Activated T-cell treated with anti-CD3 and anti-CD28 coated beads, Interleukin-2, amount 50 U/mL, for 24 hours (primary cell): ENCODE results near the gene ZNF652.

ENCODE experiments used
- DNase-seq: peaks from one replicate; pipeline ENCODE4 v3.0.0-alpha.2; 2020
- H3K27ac Mint-ChIP-seq: 2 replicates; pipeline ENCODE4 v1.8.0; 2020; ENCODE audit warnings: mild to moderate bottlenecking, mixed read lengths
- H3K27me3 Mint-ChIP-seq: 2 replicates; pipeline ENCODE4 v1.8.0; 2020; ENCODE audit warnings: mixed read lengths
- H3K36me3 Mint-ChIP-seq: 2 replicates; pipeline ENCODE4 v1.8.0; 2020; ENCODE audit warnings: low read depth, mixed read lengths
- H3K4me1 Mint-ChIP-seq: 2 replicates; pipeline ENCODE4 v1.8.0; 2020; ENCODE audit warnings: low read depth, mixed read lengths
- H3K4me3 Mint-ChIP-seq: 2 replicates; pipeline ENCODE4 v1.8.0; 2020; ENCODE audit warnings: mild to moderate bottlenecking, moderate library complexity, mixed read lengths
- H3K9me3 Mint-ChIP-seq: 2 replicates; pipeline ENCODE4 v1.8.0; 2020; ENCODE audit warnings: mixed read lengths

The ZNF652 gene

GRCh38 chr17:49327835-49328784, 33.9 kb downstream of the ZNF652 start:
- Mint-ChIP-seq H3K27ac (peak overlapping the region; percentile 34), H3K27me3 (no peaks in the 10 kb centered on the region), H3K36me3 (no peaks in the 10 kb centered on the region), H3K4me1 (peaks cover 51% of the 10 kb centered on the region), H3K4me3 (no peak overlapping the region), H3K9me3 (no peaks in the 10 kb centered on the region)
- no peak for DNase-seq

- Mint-ChIP-seq H3K4me3 (no peak overlapping the region), H3K27ac (no peak overlapping the region), H3K36me3 (no peaks in the 10 kb centered on the region), H3K27me3 (no peaks in the 10 kb centered on the region), H3K4me1 (peaks cover 53% of the 10 kb centered on the region), H3K9me3 (no peaks in the 10 kb centered on the region)
- DNase-seq, result no peak
Observed at GRCh38 chr17:49325980-49326379, 36.1 kb downstream of the ZNF652 start.

- Mint-ChIP-seq H3K27ac (no peak overlapping the region), H3K4me1 (peaks cover 41% of the 10 kb centered on the region), H3K4me3 (no peak overlapping the region), H3K36me3 (no peaks in the 10 kb centered on the region), H3K9me3 (no peaks in the 10 kb centered on the region), H3K27me3 (no peaks in the 10 kb centered on the region)
- no peak for DNase-seq
Observed at GRCh38 chr17:49318435-49318965, 43.5 kb downstream of the ZNF652 start.

GRCh38 chr17:49316889-49317675, 45.0 kb downstream of the ZNF652 start:
- no peak for DNase-seq
- Mint-ChIP-seq H3K4me3 (no peak overlapping the region), H3K27ac (no peak overlapping the region), H3K4me1 (peaks cover 34% of the 10 kb centered on the region), H3K9me3 (no peaks in the 10 kb centered on the region), H3K36me3 (peaks cover 6% of the 10 kb centered on the region), H3K27me3 (no peaks in the 10 kb centered on the region)

GRCh38 chr17:49316258-49316570, 45.8 kb downstream of the ZNF652 start:
- no peak overlapping the region for H3K27ac Mint-ChIP-seq
- no peak for DNase-seq
- H3K4me3 Mint-ChIP-seq, result no peak overlapping the region
- peaks cover 34% of the 10 kb centered on the region for H3K4me1 Mint-ChIP-seq
- H3K27me3 Mint-ChIP-seq, result no peaks in the 10 kb centered on the region
- peaks cover 11% of the 10 kb centered on the region for H3K36me3 Mint-ChIP-seq
- no peaks in the 10 kb centered on the region for H3K9me3 Mint-ChIP-seq

GRCh38 chr17:49315551-49316257, 46.3 kb downstream of the ZNF652 start:
- peaks cover 31% of the 10 kb centered on the region for H3K4me1 Mint-ChIP-seq
- peak; percentile 78 for DNase-seq
- peak overlapping the region; percentile 52 for H3K4me3 Mint-ChIP-seq
- no peaks in the 10 kb centered on the region for H3K9me3 Mint-ChIP-seq
- H3K27ac Mint-ChIP-seq, result peak overlapping the region; percentile 13
- peaks cover 13% of the 10 kb centered on the region for H3K36me3 Mint-ChIP-seq
- no peaks in the 10 kb centered on the region for H3K27me3 Mint-ChIP-seq

- Mint-ChIP-seq H3K4me1 (peaks cover 23% of the 10 kb centered on the region), H3K27me3 (no peaks in the 10 kb centered on the region), H3K9me3 (no peaks in the 10 kb centered on the region), H3K4me3 (no peak overlapping the region), H3K27ac (no peak overlapping the region), H3K36me3 (peaks cover 13% of the 10 kb centered on the region)
- DNase-seq, result no peak
Observed at GRCh38 chr17:49312722-49313121, 49.3 kb downstream of the ZNF652 start.

- Mint-ChIP-seq H3K9me3 (no peaks in the 10 kb centered on the region), H3K4me3 (no peak overlapping the region), H3K27me3 (no peaks in the 10 kb centered on the region), H3K27ac (no peak overlapping the region), H3K36me3 (peaks cover 21% of the 10 kb centered on the region), H3K4me1 (no peaks in the 10 kb centered on the region)
- no peak for DNase-seq
Observed at GRCh38 chr17:49299996-49300395, 62.1 kb downstream of the ZNF652 start.

- Mint-ChIP-seq H3K27me3 (no peaks in the 10 kb centered on the region), H3K4me1 (peaks cover 8% of the 10 kb centered on the region), H3K36me3 (peaks cover 19% of the 10 kb centered on the region), H3K4me3 (no peak overlapping the region), H3K9me3 (no peaks in the 10 kb centered on the region), H3K27ac (no peak overlapping the region)
- DNase-seq, result no peak
Observed at GRCh38 chr17:49298371-49298976, 63.6 kb downstream of the ZNF652 start.

DNA sequence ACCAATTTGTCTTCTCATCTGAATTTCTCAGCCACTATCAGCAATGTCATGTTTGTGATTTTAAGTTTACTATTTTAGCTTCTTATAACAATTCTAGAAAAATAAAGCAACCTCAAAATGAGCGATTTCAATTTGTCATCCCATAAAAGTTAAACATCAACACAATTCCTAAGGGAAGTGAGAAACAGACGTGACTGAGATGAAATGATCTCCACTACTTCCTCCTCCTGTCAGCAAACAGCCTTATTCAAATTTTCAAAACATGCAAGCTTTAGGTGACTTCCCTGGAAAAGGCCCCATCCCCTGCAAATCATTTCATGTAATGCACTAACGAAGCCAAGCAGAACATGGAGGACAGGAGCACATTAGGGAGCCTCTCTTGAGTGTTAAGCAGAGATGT, 64.9 kb downstream of the ZNF652 start:
- no peak overlapping the region for H3K4me3 Mint-ChIP-seq
- H3K9me3 Mint-ChIP-seq, result no peaks in the 10 kb centered on the region
- H3K4me1 Mint-ChIP-seq, result peaks cover 15% of the 10 kb centered on the region
- H3K27ac Mint-ChIP-seq, result no peak overlapping the region
- peaks cover 19% of the 10 kb centered on the region for H3K36me3 Mint-ChIP-seq
- DNase-seq, result no peak
- H3K27me3 Mint-ChIP-seq, result no peaks in the 10 kb centered on the region

DNA sequence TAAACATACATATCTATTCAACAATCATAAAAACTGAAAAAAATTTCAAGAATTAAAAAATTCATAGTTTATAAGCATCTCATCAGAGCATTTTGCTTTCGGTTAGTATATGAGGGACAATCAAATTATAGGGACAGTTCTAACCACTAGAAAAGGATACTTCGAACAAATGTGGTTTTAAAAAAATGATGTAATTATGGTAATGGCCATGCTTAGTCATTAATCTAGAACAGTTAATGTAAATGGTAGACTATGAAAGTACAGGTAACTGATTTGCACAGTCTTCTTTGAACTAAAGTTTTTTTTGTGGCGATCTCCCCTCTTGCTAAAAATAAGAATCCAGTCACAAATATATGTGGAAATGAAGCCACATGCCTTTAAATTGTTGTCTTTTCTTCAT, 67.9 kb downstream of the ZNF652 start:
- peaks cover 14% of the 10 kb centered on the region for H3K36me3 Mint-ChIP-seq
- H3K27me3 Mint-ChIP-seq, result no peaks in the 10 kb centered on the region
- H3K4me3 Mint-ChIP-seq, result no peak overlapping the region
- H3K4me1 Mint-ChIP-seq, result peaks cover 15% of the 10 kb centered on the region
- peak overlapping the region; percentile 61 for H3K27ac Mint-ChIP-seq
- no peak for DNase-seq
- no peaks in the 10 kb centered on the region for H3K9me3 Mint-ChIP-seq

- Mint-ChIP-seq H3K4me1 (peaks cover 15% of the 10 kb centered on the region), H3K27ac (no peak overlapping the region), H3K27me3 (no peaks in the 10 kb centered on the region), H3K9me3 (no peaks in the 10 kb centered on the region), H3K36me3 (peaks cover 3% of the 10 kb centered on the region), H3K4me3 (no peak overlapping the region)
- DNase-seq, result no peak
Observed at GRCh38 chr17:49292901-49293300, 69.1 kb downstream of the ZNF652 start.

DNA sequence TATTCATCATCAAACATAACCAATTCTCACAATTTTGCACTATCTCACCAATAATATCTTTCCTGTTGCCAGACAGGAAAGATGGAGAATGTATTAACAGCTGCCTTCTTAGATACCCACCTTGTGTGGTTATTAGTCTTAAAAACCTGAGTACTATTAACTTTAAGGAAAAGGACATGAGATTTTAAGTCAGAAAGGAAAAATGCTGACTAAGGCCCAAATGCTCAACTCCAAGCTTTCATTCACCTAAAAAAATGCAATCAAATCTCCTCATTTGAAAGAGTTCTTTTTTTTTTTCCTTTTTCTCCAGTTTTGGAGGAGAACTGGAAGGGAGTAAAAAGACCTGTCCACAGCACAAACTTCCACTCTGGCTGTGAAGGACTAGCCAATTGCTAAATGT, 70.1 kb downstream of the ZNF652 start:
- Mint-ChIP-seq H3K4me1 (peaks cover 15% of the 10 kb centered on the region), H3K27me3 (no peaks in the 10 kb centered on the region), H3K4me3 (no peak overlapping the region), H3K9me3 (no peaks in the 10 kb centered on the region), H3K36me3 (no peaks in the 10 kb centered on the region), H3K27ac (no peak overlapping the region)
- DNase-seq, result no peak

DNA sequence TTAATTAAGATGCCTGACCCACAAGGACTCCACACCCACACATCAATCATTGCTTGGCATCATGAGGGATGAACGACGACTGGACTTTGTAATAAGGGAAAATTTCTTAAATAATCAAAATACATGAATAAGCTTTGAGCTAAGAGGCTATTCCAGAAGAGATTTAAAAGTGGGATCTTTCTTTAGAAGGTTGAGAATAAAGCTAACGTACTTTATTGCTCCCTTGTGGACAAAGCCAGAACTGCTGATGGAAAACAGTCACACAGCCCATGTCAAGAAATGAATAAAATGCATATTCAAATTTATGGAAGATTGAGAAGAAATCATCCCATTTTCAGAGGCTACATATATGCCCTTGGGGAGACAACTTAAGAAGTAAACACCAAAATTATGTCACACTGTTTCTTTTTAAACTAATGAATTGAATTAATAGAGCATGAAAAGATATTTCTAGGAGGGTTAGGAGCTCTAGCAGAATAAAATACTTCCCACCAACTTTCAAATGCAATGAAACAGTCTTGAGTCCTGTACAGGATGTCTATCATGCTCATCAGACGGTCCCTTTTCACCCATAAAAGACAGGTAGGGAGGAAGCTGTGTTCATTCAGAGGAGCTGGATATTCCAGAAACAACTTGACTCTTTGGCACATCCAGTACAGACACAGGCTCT, 71.2 kb downstream of the ZNF652 start:
- peaks cover 15% of the 10 kb centered on the region for H3K4me1 Mint-ChIP-seq
- no peaks in the 10 kb centered on the region for H3K9me3 Mint-ChIP-seq
- no peak overlapping the region for H3K4me3 Mint-ChIP-seq
- H3K27me3 Mint-ChIP-seq, result no peaks in the 10 kb centered on the region
- H3K36me3 Mint-ChIP-seq, result no peaks in the 10 kb centered on the region
- DNase-seq, result no peak
- H3K27ac Mint-ChIP-seq, result no peak overlapping the region
